H1 (cell line): Measurements from ENCODE around the gene ECI1. TPM values are rescaled to one million over a fixed set of nuclear protein-coding genes. Genes with fewer than 3 reads are reported as not detected.

Source experiments
- SP1 ChIP-seq: IDR thresholded peaks from 2 replicates; pipeline ENCODE4 v1.6.1; 2011; ENCODE audit warnings: low read depth, low read length
- polyA plus RNA-seq, 7 experiments: library from polyadenylated mRNA; depleted of rRNA in 3 of 7; stranded (reverse) in 5 of 7; unstranded in 2 of 7; fragments of >200 nt in 5 of 7; fragments of 200-250 nt in 2 of 7; gene quantifications; 1 replicate in 5 of 7; 2 replicates in 1 of 7; 4 replicates in 1 of 7; pipeline versions ENCODE4 v1.2.1 to v1.2.3, GENCODE V29; 2011 to 2013; ENCODE audit warnings: missing spikeins in 2 of 7, mixed read lengths in 2 of 7
- total RNA-seq: library from RNA; stranded (reverse); fragmentation: NEBNext Ultra II Directional; extraction: Animal tissue kit (Norgen Biotek cat#: 25700); gene quantifications from 2 replicates; pipeline ENCODE4 v1.2.1, GENCODE V29; 2021
- TF ChIP-seq, protein P1 (sequence below), 3 experiments: IDR thresholded peaks; 1 replicate in 2 of 3; 2 replicates in 1 of 3; pipeline versions ENCODE4 v1.5.1 to v1.6.1; 2011; ENCODE audit warnings: low read length in 3 of 3, mild to moderate bottlenecking in 3 of 3, inconsistent platforms in 2 of 3, low read depth in 1 of 3, moderate library complexity in 1 of 3; ENCODE audit not compliant: insufficient read depth in 1 of 3; ENCODE audit errors: control extremely low read depth in 1 of 3

Gene ECI1
- total and polyA plus RNA-seq, 2 of the 8 experiments (the other 6 are each of a cell fraction or from before 2014, with no cell fraction given): 79.5 to 151 TPM

DNA sequence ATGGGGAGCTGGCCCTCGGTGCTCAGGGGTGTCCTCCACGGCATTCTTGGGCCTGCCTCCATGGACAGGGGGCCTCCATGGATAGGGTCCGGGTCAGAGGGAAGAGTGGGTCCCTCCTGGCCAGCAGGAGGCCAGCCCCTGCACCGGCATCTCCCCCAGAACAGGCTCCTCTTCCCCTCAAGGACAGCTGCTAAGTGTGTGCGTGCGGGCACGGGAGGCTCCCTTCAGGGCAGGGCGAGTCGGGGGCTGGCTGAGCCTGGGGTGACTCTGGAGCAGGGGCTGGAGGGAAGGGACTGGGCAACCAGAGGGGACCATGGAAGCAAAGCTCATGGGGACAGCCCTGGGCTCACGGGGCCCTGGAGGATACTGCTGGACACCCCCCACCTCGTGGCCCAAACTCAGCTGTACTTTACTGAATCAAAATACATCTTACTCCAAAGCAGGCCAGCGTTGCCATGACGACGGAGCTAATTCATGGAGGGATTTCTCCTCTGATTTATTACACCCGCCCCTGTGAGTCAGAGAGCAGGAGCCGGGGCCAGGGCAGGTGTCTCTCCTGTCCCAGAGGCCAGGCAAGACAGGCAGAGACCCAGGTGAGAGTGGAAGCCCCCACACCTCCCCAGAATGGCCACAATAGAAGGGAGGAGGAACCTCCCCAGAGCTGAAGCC is 57.1 kb downstream of the ECI1 start (continued):
- TF ChIP-seq, protein P1, sequence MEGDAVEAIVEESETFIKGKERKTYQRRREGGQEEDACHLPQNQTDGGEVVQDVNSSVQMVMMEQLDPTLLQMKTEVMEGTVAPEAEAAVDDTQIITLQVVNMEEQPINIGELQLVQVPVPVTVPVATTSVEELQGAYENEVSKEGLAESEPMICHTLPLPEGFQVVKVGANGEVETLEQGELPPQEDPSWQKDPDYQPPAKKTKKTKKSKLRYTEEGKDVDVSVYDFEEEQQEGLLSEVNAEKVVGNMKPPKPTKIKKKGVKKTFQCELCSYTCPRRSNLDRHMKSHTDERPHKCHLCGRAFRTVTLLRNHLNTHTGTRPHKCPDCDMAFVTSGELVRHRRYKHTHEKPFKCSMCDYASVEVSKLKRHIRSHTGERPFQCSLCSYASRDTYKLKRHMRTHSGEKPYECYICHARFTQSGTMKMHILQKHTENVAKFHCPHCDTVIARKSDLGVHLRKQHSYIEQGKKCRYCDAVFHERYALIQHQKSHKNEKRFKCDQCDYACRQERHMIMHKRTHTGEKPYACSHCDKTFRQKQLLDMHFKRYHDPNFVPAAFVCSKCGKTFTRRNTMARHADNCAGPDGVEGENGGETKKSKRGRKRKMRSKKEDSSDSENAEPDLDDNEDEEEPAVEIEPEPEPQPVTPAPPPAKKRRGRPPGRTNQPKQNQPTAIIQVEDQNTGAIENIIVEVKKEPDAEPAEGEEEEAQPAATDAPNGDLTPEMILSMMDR (IDR thresholded peaks at IDR 0.05; ENCODE audit: control extremely low read depth in 1 of 3, insufficient read depth in 1 of 3, low read depth in 1 of 3, low read length in 3 of 3): no peak
- no peak for TF ChIP-seq SP1
